NT2/D1 (cell line): ENCODE results near the gene NFIA.

Source experiments
- YY1 ChIP-seq: IDR thresholded peaks from 2 replicates; pipeline ENCODE4 v1.6.1; 2011; ENCODE audit not compliant: insufficient read length, insufficient read depth
- ZNF274 ChIP-seq: IDR thresholded peaks from 2 replicates; pipeline ENCODE4 v1.6.1; 2011; ENCODE audit warnings: mild to moderate bottlenecking, low read depth, low read length

DNA sequence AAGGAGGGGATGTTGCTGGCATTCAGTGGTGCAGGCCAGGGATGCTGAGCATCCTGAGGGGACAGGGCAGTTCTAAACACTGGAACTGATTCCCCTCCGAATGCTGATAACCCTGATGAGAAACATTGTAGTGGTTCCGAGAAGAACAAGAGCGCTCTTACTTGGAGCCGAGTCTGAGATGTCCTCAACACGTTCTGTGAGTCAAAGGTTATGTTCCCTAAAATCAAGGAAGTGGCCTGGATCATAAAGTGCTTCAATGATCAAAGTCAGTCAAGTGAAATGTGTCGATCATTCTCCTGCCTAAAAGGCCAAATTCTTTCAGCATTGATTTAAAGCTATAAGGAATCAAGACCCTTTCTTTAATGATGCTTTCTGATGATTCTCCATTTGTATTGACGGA lies 234.1 kb downstream of the NFIA start:
- TF ChIP-seq ZNF274, result no peak
- TF ChIP-seq YY1, result no peak
